OCI-LY7 (cell line): ENCODE results near the gene PCDHGB2. TPM values are rescaled to one million over a fixed set of nuclear protein-coding genes. Genes with fewer than 3 reads are reported as not detected.
A peak's percentile ranks its signal among the peaks of the same experiment; 100 is the strongest.

Experiments
- BruUV-seq: library from RNA; stranded (reverse); fragments of 400-500 nt; replicated peaks from 2 replicates; lab custom pipeline; 2021; lab: Mats Ljungman, UMichigan
- CTCF ChIA-PET: fragments of 300-600 bp; sonication (Branson Sonifier 250); formaldehyde crosslinking; loops from one replicate; lab custom pipeline; 2022; ENCODE audit warnings: antibody characterized with exemption; ENCODE audit not compliant: unreplicated experiment; lab: Charles Lee
- POLR2A ChIA-PET: fragments of 300-600 bp; sonication (Branson Sonifier 250); formaldehyde crosslinking; loops from one replicate; lab custom pipeline; 2022; ENCODE audit warnings: antibody characterized with exemption; lab: Charles Lee
- DNase-seq: peaks from one replicate; pipeline ENCODE4 v3.0.0-alpha.2; 2015; ENCODE audit warnings: low spot score
- H2AFZ ChIP-seq: fragments of 200-600 bp; sonication (generic), shearing (Covaris generic); 2 replicates; pipeline ENCODE4 v1.6.1; 2014; ENCODE audit warnings: mild to moderate bottlenecking, antibody characterized with exemption, low read length, moderate library complexity
- H3K27ac ChIP-seq: fragments of 200-600 bp; sonication (generic); 2 replicates; pipeline ENCODE4 v1.5.1; 2014; ENCODE audit warnings: mixed run types, low read depth, mild to moderate bottlenecking, moderate library complexity, low read length, inconsistent platforms; ENCODE audit not compliant: poor library complexity, severe bottlenecking
- H3K36me3 ChIP-seq: fragments of 200-600 bp; sonication (generic); 2 replicates; pipeline ENCODE4 v1.6.1; 2014; ENCODE audit warnings: mild to moderate bottlenecking, antibody characterized with exemption, low read length, moderate library complexity, mixed read lengths; ENCODE audit not compliant: insufficient read depth
- H3K4me1 ChIP-seq: fragments of 200-600 bp; sonication (generic); 2 replicates; pipeline ENCODE4 v1.5.1; 2014; ENCODE audit warnings: mild to moderate bottlenecking, low read length; ENCODE audit not compliant: insufficient read depth, poor library complexity, severe bottlenecking
- H3K4me2 ChIP-seq: fragments of 200-600 bp; sonication (generic); 2 replicates; pipeline ENCODE4 v1.6.1; 2014; ENCODE audit warnings: mild to moderate bottlenecking, low read length
- H3K4me3 ChIP-seq: fragments of 200-600 bp; sonication (generic); 2 replicates; pipeline ENCODE4 v1.5.1; 2014; ENCODE audit warnings: mild to moderate bottlenecking, low read depth, low read length; ENCODE audit not compliant: poor library complexity, severe bottlenecking
- H3K79me2 ChIP-seq: fragments of 200-600 bp; sonication (generic); 2 replicates; pipeline ENCODE4 v1.6.1; 2016; ENCODE audit warnings: low read depth, mild to moderate bottlenecking, low read length, moderate library complexity, mixed read lengths; ENCODE audit not compliant: insufficient read depth
- H3K9me2 ChIP-seq: fragments of 200-600 bp; sonication (generic); 2 replicates; pipeline ENCODE4 v1.6.1; 2016; ENCODE audit warnings: mild to moderate bottlenecking, low read length, mixed read lengths; ENCODE audit not compliant: insufficient read depth
- H3K9me3 ChIP-seq: fragments of 200-600 bp; sonication (generic); 2 replicates; pipeline ENCODE4 v1.6.1; 2014; ENCODE audit warnings: mild to moderate bottlenecking, mixed run types, low read length, mixed read lengths
- H4K20me1 ChIP-seq: fragments of 200-600 bp; sonication (generic); 2 replicates; pipeline ENCODE4 v1.6.1; 2014; ENCODE audit warnings: mild to moderate bottlenecking, antibody characterized with exemption, low read length, moderate library complexity, mixed read lengths; ENCODE audit not compliant: insufficient read depth
- CTCF ChIP-seq: fragments of 200-600 bp; sonication (generic); conservative IDR thresholded peaks from 2 replicates; pipeline ENCODE4 v1.5.1; 2014; ENCODE audit warnings: mild to moderate bottlenecking, antibody characterized with exemption, low read length, moderate library complexity, mixed read lengths
- EZH2phosphoT487 ChIP-seq: fragments of 200-600 bp; sonication (generic); IDR thresholded peaks from 2 replicates; pipeline ENCODE4 v1.6.1; 2018; ENCODE audit warnings: low read depth, borderline replicate concordance, mild to moderate bottlenecking, mixed run types, antibody characterized with exemption, low read length, moderate library complexity, mixed read lengths
- intact Hi-C: fragments of 100-400 bp; cut with micrococcal nuclease; formaldehyde crosslinking; loops from one replicate; pipeline ENCODE4 v1.10.0; 2022; ENCODE audit not compliant: unreplicated experiment
- total RNA-seq, 2 experiments: library from RNA; depleted of rRNA in 1 of 2; stranded (reverse); fragments of >200 nt in 1 of 2; shearing (Covaris generic) in 1 of 2; gene quantifications; 2 replicates each; pipeline ENCODE4 v1.2.3, GENCODE V29; 2014 to 2022

The PCDHGB2 gene
- total RNA-seq, 2 experiments from 2014 or later: 9.2 to 9.3 TPM

GRCh38 chr5:141319202-141319601 is 40.6 kb upstream of the PCDHGB2 start:
- Histone ChIP-seq H3K4me1 (peaks cover 34% of the 10 kb centered on the region), H3K79me2 (peaks cover 69% of the 10 kb centered on the region), H3K4me3 (peak overlapping the region; percentile 96), H3K27ac (no peak overlapping the region), H3K9me2 (no peaks in the 10 kb centered on the region), H3K9me3 (peaks cover 51% of the 10 kb centered on the region), H3K36me3 (peaks cover 62% of the 10 kb centered on the region), H3K4me2 (peak overlapping the region; percentile 79), H2AFZ (no peak overlapping the region), H4K20me1 (no peaks in the 10 kb centered on the region)
- intact Hi-C loops: no loop called here
- TF ChIP-seq CTCF: no peak
- TF ChIP-seq EZH2phosphoT487: no peak
- ChIA-PET POLR2A (interaction anchor here (1.4 to 3.2 kb wide), 5 partner anchors 11 to 522 kb away, joined by 3 to 29 read pairs (median 3); partner anchors contain the start of gene PCDHGA1), CTCF (interaction anchor here (1.0 to 2.0 kb wide), 3 partner anchors 18 to 71 kb away, joined by 3 to 5 read pairs (median 3); no protein-coding TSS in a partner anchor)
- no peak for DNase-seq
- BruUV-seq: no TSS peak

- Histone ChIP-seq H3K9me3 (peaks cover 49% of the 10 kb centered on the region), H2AFZ (no peak overlapping the region), H4K20me1 (no peaks in the 10 kb centered on the region), H3K4me2 (peak overlapping the region; percentile 79), H3K4me3 (peak overlapping the region; percentile 96), H3K36me3 (peaks cover 57% of the 10 kb centered on the region), H3K27ac (peak overlapping the region; percentile 85), H3K4me1 (peaks cover 34% of the 10 kb centered on the region), H3K9me2 (no peaks in the 10 kb centered on the region), H3K79me2 (peaks cover 64% of the 10 kb centered on the region)
- no peak for DNase-seq
- no peak for TF ChIP-seq CTCF
- TF ChIP-seq EZH2phosphoT487: no peak
- ChIA-PET POLR2A (interaction anchor here (0.6 to 3.2 kb wide), 16 partner anchors 8 to 1037 kb away, joined by 3 to 29 read pairs (median 4); partner anchors contain the start of gene PCDHGA1), CTCF (interaction anchor here (0.6 to 2.0 kb wide), 9 partner anchors 8 to 194 kb away, joined by 3 to 5 read pairs (median 3); partner anchors contain the start of gene PCDHGA1)
- intact Hi-C loops: loop anchor here (10.0 kb wide), 1 partner anchor 785 kb away; the partner anchor contains the start of gene NDFIP1
- BruUV-seq: no TSS peak
Measured at GRCh38 chr5:141319699-141320098, 40.1 kb upstream of the PCDHGB2 start.
